OCI-LY1 (cell line): ENCODE data around the gene ZNF518B.

ENCODE experiments used
- H2AFZ ChIP-seq: fragments of 200-600 bp; sonication (generic), shearing (Covaris generic); 2 replicates; pipeline ENCODE4 v1.6.0; 2014; ENCODE audit warnings: antibody characterized with exemption, mild to moderate bottlenecking, low read length
- H3F3A ChIP-seq: fragments of 200-600 bp; sonication (generic), shearing (Covaris generic); 2 replicates; pipeline ENCODE4 v1.6.0; 2014; ENCODE audit warnings: mild to moderate bottlenecking, antibody characterized with exemption, low read length, moderate library complexity; ENCODE audit not compliant: insufficient read depth
- H3K27ac ChIP-seq: fragments of 200-600 bp; sonication (generic); 2 replicates; pipeline ENCODE4 v1.5.1; 2014; ENCODE audit warnings: low read length, mixed run types, mild to moderate bottlenecking, low read depth; ENCODE audit not compliant: poor library complexity, severe bottlenecking
- H3K27me3 ChIP-seq: fragments of 200-600 bp; sonication (generic); 2 replicates; pipeline ENCODE4 v1.6.0; 2014; ENCODE audit warnings: antibody characterized with exemption, mild to moderate bottlenecking, low read length, moderate library complexity; ENCODE audit not compliant: insufficient read depth
- H3K36me3 ChIP-seq: fragments of 200-600 bp; sonication (generic); 2 replicates; pipeline ENCODE4 v1.6.1; 2014; ENCODE audit warnings: mild to moderate bottlenecking, antibody characterized with exemption, low read length, moderate library complexity, mixed read lengths; ENCODE audit not compliant: insufficient read depth
- H3K4me1 ChIP-seq: fragments of 200-600 bp; sonication (generic); 2 replicates; pipeline ENCODE4 v1.5.1; 2014; ENCODE audit warnings: mild to moderate bottlenecking, low read length, moderate library complexity; ENCODE audit not compliant: insufficient read depth, severe bottlenecking
- H3K4me2 ChIP-seq: fragments of 200-600 bp; sonication (generic), shearing (Covaris generic); 2 replicates; pipeline ENCODE4 v1.6.1; 2014; ENCODE audit warnings: low read length
- H3K4me3 ChIP-seq: fragments of 200-600 bp; sonication (generic); 2 replicates; pipeline ENCODE4 v1.5.1; 2014; ENCODE audit warnings: low read length, low read depth, mild to moderate bottlenecking, mixed read lengths; ENCODE audit not compliant: poor library complexity, severe bottlenecking
- H3K79me2 ChIP-seq: fragments of 200-600 bp; shearing (Covaris generic); 2 replicates; pipeline ENCODE4 v1.6.1; 2016; ENCODE audit warnings: mixed run types, low read length, mixed read lengths; ENCODE audit not compliant: insufficient read depth
- H3K9ac ChIP-seq: fragments of 200-600 bp; sonication (generic), shearing (Covaris generic); 2 replicates; pipeline ENCODE4 v1.6.1; 2014; ENCODE audit warnings: mild to moderate bottlenecking, low read length, mixed read lengths
- H3K9me2 ChIP-seq: fragments of 200-600 bp; sonication (generic), shearing (Covaris generic); 2 replicates; pipeline ENCODE4 v1.6.1; 2014; ENCODE audit warnings: low read depth, mild to moderate bottlenecking, low read length, mixed read lengths
- H3K9me3 ChIP-seq: fragments of 200-600 bp; shearing (Covaris generic); 2 replicates; pipeline ENCODE4 v1.6.1; 2014; ENCODE audit warnings: low read length, mixed read lengths
- H4K20me1 ChIP-seq: fragments of 200-600 bp; sonication (generic), shearing (Covaris generic); 2 replicates; pipeline ENCODE4 v1.6.0; 2016; ENCODE audit warnings: mild to moderate bottlenecking, low read length; ENCODE audit not compliant: insufficient read depth
- CTCF ChIP-seq: fragments of 200-600 bp; sonication (generic), shearing (Covaris generic); IDR thresholded peaks from 2 replicates; pipeline ENCODE4 v1.5.1; 2017; ENCODE audit warnings: mild to moderate bottlenecking, antibody characterized with exemption, low read length, moderate library complexity, mixed read lengths
- EZH2 ChIP-seq: fragments of 200-600 bp; sonication (generic), shearing (Covaris generic); IDR thresholded peaks from 2 replicates; pipeline ENCODE4 v1.8.0; 2017; ENCODE audit warnings: borderline replicate concordance, mixed run types, mild to moderate bottlenecking, antibody characterized with exemption, low read length, moderate library complexity, mixed read lengths

The ZNF518B gene

GRCh38 chr4:10478621-10479020, 21.4 kb upstream of the ZNF518B start:
- no peak overlapping the region for H2AFZ ChIP-seq
- no peaks in the 10 kb centered on the region for H3K4me1 ChIP-seq

GRCh38 chr4:10470505-10470904, 13.3 kb upstream of the ZNF518B start:
- H3K27ac ChIP-seq: no peak overlapping the region
- TF ChIP-seq EZH2: no peak
- no peak for TF ChIP-seq CTCF
- no peak overlapping the region for H3K9ac ChIP-seq
- no peaks in the 10 kb centered on the region for H3K36me3 ChIP-seq
- no peaks in the 10 kb centered on the region for H3K79me2 ChIP-seq
- H3K9me2 ChIP-seq: no peaks in the 10 kb centered on the region
- H3K4me1 ChIP-seq: no peaks in the 10 kb centered on the region
- no peaks in the 10 kb centered on the region for H3K27me3 ChIP-seq
- H3F3A ChIP-seq: no peaks in the 10 kb centered on the region
- no peak overlapping the region for H2AFZ ChIP-seq
- no peak overlapping the region for H3K4me2 ChIP-seq
- no peaks in the 10 kb centered on the region for H4K20me1 ChIP-seq
- no peaks in the 10 kb centered on the region for H3K9me3 ChIP-seq
- no peak overlapping the region for H3K4me3 ChIP-seq

More at GRCh38 chr4:10478621-10479020, 21.4 kb upstream of the ZNF518B start:
- Histone ChIP-seq H3K9me3 (no peaks in the 10 kb centered on the region), H3K9ac (no peak overlapping the region), H3K27ac (no peak overlapping the region), H3K9me2 (no peaks in the 10 kb centered on the region), H3K4me2 (no peak overlapping the region), H3K27me3 (no peaks in the 10 kb centered on the region), H3K4me3 (no peak overlapping the region), H3F3A (no peaks in the 10 kb centered on the region), H4K20me1 (no peaks in the 10 kb centered on the region), H3K36me3 (no peaks in the 10 kb centered on the region), H3K79me2 (no peaks in the 10 kb centered on the region)
- TF ChIP-seq CTCF (no peak), EZH2 (no peak)

- no peaks in the 10 kb centered on the region for H4K20me1 ChIP-seq
- no peak overlapping the region for H3K4me2 ChIP-seq
- no peaks in the 10 kb centered on the region for H3K9me3 ChIP-seq
- no peaks in the 10 kb centered on the region for H3K36me3 ChIP-seq
- no peaks in the 10 kb centered on the region for H3K4me1 ChIP-seq
- no peaks in the 10 kb centered on the region for H3K79me2 ChIP-seq
- H3K27me3 ChIP-seq: no peaks in the 10 kb centered on the region
- no peak for TF ChIP-seq EZH2
- TF ChIP-seq CTCF: no peak
- H3K4me3 ChIP-seq: no peak overlapping the region
- H3K9me2 ChIP-seq: no peaks in the 10 kb centered on the region
- H3K27ac ChIP-seq: no peak overlapping the region
- no peak overlapping the region for H2AFZ ChIP-seq
- no peaks in the 10 kb centered on the region for H3F3A ChIP-seq
- no peak overlapping the region for H3K9ac ChIP-seq
These were observed 8.9 kb upstream of the ZNF518B start for GRCh38 chr4:10466161-10466560.
